Measurements from ENCODE around the gene EPHB1.

DNA sequence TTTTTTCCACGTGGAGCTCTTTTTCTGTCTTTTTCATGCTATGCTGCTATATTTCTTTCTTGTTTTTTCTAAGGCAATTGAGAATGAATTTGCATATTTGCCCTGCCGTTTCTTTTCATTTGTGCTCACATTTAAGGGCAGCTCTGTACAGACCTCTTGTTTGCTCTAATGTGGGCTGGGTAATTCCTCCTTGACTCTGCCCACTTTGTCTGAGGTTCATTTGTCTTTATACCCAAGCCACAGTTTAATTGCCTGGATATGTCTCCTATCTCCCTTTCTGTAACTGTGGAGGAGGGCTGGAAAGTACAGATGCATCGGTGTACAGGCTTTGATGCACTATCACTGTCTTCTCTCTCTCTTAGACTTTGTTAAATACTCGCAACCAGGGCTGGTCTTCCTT is 195.9 kb downstream of the EPHB1 start:
- TF ChIP-seq, protein P1, sequence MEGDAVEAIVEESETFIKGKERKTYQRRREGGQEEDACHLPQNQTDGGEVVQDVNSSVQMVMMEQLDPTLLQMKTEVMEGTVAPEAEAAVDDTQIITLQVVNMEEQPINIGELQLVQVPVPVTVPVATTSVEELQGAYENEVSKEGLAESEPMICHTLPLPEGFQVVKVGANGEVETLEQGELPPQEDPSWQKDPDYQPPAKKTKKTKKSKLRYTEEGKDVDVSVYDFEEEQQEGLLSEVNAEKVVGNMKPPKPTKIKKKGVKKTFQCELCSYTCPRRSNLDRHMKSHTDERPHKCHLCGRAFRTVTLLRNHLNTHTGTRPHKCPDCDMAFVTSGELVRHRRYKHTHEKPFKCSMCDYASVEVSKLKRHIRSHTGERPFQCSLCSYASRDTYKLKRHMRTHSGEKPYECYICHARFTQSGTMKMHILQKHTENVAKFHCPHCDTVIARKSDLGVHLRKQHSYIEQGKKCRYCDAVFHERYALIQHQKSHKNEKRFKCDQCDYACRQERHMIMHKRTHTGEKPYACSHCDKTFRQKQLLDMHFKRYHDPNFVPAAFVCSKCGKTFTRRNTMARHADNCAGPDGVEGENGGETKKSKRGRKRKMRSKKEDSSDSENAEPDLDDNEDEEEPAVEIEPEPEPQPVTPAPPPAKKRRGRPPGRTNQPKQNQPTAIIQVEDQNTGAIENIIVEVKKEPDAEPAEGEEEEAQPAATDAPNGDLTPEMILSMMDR (conservative IDR thresholded peaks at IDR 0.05; ENCODE audit: low read depth, low read length) = no peak
- no peak for TF ChIP-seq EZH2 (IDR thresholded peaks at IDR 0.05; ENCODE audit: borderline replicate concordance, low read depth, low read length, poor library complexity, severe bottlenecking)

All from A673 (cell line).